Type B pancreatic cell (in vitro differentiated cells): ENCODE results near the gene KHDC4. TPM values are rescaled to one million over a fixed set of nuclear protein-coding genes. Genes with fewer than 3 reads are reported as not detected.

Experiments
- DNase-seq: peaks from one replicate; pipeline ENCODE4 v3.0.0; 2021; ENCODE audit warnings: mixed read lengths; ENCODE audit not compliant: unreplicated experiment; ENCODE audit errors: extremely low spot score
- H3K27ac Mint-ChIP-seq: 2 replicates; pipeline ENCODE4 v1.8.0; 2021; ENCODE audit warnings: mild to moderate bottlenecking, mixed read lengths
- H3K27me3 Mint-ChIP-seq: 2 replicates; pipeline ENCODE4 v1.8.0; 2021; ENCODE audit warnings: mixed read lengths
- H3K36me3 Mint-ChIP-seq: 2 replicates; pipeline ENCODE4 v1.8.0; 2021; ENCODE audit warnings: mixed read lengths
- H3K4me1 Mint-ChIP-seq: one replicate; pipeline ENCODE4 v1.8.0; 2021; ENCODE audit warnings: mixed read lengths; ENCODE audit not compliant: unreplicated experiment
- H3K4me3 Mint-ChIP-seq: 2 replicates; pipeline ENCODE4 v1.8.0; 2021; ENCODE audit warnings: mild to moderate bottlenecking, mixed read lengths
- H3K9me3 Mint-ChIP-seq: 2 replicates; pipeline ENCODE4 v1.8.0; 2021; ENCODE audit warnings: mixed read lengths
- total RNA-seq: library from RNA; stranded (reverse); gene quantifications from 2 replicates; pipeline ENCODE4 v1.2.1, GENCODE V29; 2021; ENCODE audit warnings: low replicate concordance
- TF ChIP-seq, protein P1 (sequence below): fragments of 200-600 bp; sonication (generic); conservative IDR thresholded peaks from 2 replicates; pipeline ENCODE4 v1.5.0; 2021; ENCODE audit warnings: antibody characterized with exemption, mild to moderate bottlenecking

KHDC4 gene
- total RNA-seq, 1 donor from 2014 or later, result 57.8 TPM

DNA sequence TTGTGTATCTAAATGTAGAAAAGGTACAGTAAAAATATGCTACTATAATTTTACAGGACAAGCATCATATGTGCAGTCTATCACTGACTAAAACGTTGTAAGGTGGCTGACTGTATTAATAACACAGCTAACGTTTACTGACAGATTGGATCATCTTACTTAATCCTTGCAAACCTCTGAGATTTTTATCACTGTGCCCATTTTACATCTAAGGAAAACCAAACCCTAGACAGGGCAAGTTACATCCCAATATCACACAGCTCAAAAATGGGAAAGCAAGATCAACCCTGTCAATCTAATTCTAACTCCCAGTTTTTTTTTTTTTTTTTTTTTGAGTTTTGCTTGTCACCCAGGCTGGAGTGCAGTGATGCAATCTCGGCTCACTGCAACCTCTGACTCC, 15.6 kb downstream of the KHDC4 start:
- no peaks in the 10 kb centered on the region for H3K4me1 Mint-ChIP-seq
- H3K27me3 Mint-ChIP-seq, result no peaks in the 10 kb centered on the region
- H3K27ac Mint-ChIP-seq, result no peak overlapping the region
- TF ChIP-seq, protein P1, sequence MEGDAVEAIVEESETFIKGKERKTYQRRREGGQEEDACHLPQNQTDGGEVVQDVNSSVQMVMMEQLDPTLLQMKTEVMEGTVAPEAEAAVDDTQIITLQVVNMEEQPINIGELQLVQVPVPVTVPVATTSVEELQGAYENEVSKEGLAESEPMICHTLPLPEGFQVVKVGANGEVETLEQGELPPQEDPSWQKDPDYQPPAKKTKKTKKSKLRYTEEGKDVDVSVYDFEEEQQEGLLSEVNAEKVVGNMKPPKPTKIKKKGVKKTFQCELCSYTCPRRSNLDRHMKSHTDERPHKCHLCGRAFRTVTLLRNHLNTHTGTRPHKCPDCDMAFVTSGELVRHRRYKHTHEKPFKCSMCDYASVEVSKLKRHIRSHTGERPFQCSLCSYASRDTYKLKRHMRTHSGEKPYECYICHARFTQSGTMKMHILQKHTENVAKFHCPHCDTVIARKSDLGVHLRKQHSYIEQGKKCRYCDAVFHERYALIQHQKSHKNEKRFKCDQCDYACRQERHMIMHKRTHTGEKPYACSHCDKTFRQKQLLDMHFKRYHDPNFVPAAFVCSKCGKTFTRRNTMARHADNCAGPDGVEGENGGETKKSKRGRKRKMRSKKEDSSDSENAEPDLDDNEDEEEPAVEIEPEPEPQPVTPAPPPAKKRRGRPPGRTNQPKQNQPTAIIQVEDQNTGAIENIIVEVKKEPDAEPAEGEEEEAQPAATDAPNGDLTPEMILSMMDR, result no peak
- H3K36me3 Mint-ChIP-seq, result peaks cover 40% of the 10 kb centered on the region
- H3K4me3 Mint-ChIP-seq, result no peak overlapping the region
- H3K9me3 Mint-ChIP-seq, result no peaks in the 10 kb centered on the region
- DNase-seq, result no peak

DNA sequence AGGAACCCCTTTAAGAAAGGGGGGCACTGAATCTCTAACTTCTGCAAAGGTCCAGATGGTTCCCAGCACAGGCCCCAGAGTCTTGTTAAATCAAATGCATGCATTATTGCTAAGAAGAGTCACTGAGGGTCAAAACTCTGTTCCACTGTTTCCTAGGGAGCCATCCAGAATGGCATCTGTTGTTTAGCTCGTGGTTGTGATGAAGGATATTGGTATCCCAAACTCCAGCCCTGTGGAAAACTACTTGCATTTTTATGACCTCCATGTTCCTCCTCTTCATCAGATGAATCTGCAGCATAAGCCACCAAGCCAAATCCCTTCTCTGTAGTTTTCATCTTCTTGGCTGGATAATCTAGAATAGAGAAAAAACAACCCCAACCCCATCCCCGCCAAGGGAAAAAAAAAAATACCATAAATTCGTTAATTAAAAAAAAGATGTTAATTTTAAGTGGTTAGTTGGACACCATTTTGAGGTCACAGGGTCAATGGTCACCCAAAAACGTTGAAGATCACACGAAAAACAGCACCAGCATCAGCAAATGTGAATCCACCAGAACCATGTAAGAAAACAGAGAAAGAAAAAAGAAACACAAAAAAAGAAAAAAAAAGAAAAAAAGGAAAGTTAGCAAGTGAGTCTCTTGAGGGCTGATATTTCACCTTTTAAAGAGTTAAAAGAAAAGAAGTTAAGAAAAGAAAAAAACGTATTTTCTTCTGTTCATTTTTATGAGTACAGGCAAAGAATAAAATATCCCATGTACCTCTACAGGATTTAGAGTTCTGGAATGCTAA, 20.1 kb downstream of the KHDC4 start:
- no peaks in the 10 kb centered on the region for H3K27me3 Mint-ChIP-seq
- TF ChIP-seq, protein P1, result no peak
- peaks cover 31% of the 10 kb centered on the region for H3K36me3 Mint-ChIP-seq
- H3K27ac Mint-ChIP-seq, result no peak overlapping the region
- H3K9me3 Mint-ChIP-seq, result no peaks in the 10 kb centered on the region
- H3K4me1 Mint-ChIP-seq, result peaks cover 20% of the 10 kb centered on the region
- no peak overlapping the region for H3K4me3 Mint-ChIP-seq
- DNase-seq, result no peak

DNA sequence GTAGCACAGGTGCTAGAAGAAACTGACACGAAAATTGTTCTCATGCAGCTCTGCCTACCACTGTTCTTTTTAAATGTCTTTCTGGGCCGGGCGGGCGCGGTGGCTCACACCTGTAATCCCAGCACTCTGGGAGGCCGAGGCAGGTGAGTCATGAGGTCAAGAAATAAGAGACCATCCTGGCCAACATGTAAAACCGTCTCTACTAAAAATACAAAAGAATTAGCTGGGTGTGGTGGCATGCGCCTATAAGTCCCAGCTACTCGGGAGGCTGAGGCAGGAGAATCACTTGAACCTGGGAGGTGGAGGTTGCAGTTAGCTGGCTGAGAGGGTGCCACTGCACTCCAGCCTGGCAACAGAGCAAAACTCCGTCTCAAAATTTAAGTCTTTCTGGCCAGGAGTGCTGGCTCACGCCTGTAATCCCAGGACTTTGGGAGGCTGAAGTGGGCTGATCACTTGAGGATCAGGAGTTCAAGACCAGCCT, 22.1 kb downstream of the KHDC4 start:
- DNase-seq, result no peak
- Mint-ChIP-seq H3K36me3 (peaks cover 19% of the 10 kb centered on the region), H3K4me1 (peaks cover 20% of the 10 kb centered on the region), H3K4me3 (peak overlapping the region; percentile 92), H3K9me3 (no peaks in the 10 kb centered on the region), H3K27ac (peak overlapping the region; percentile 98), H3K27me3 (no peaks in the 10 kb centered on the region)
- TF ChIP-seq, protein P1, result no peak

DNA sequence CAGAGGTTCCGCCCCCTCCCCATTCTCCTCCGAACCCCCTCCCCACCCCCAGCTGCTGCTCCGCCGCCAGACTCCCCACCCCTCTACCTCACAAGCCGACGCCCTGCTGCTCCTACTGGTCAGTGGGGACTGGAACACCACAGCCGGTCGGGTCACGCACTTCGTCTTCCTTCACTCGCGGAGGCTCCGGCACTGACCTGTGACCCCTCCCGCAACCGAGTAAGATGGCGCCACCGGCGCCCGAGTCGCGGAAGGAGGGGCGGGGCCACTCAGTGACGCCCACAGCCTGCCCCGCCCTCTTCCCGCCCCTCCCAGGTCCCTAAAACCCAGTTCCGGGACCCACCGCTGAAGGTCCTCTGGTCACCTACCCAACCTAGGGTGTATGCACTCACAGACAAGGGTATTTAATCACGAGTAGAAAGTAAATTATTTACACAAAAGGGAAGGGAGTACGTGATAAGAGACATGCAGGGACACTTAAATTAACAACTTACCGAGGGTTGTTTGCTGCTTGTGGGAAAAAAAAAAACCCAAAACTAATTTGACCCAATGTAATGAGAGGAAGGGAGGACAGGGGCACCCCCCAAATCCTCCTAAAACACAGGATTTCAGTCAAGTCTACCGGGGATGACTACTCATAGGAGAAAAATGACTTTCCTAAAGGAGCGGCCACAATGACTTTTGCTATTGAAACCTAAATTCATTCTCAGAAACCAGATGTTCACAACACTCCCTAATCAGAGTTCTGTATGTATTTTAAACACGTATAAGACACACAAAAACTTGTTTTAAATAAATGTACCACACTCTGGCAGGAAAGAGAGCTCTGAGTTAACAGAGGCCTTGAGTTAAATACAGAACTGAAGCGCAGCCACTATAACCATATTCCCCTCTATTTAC, 22.8 kb downstream of the KHDC4 start, which contains the start of gene RIT1:
Gene RIT1 (minus strand): TSS at position 194 of the 900 bp plus-strand sequence. CDS start 588 bp downstream, outside the sequence.
- no peaks in the 10 kb centered on the region for H3K27me3 Mint-ChIP-seq
- no peaks in the 10 kb centered on the region for H3K9me3 Mint-ChIP-seq
- DNase-seq, result peak; percentile 82
- H3K4me1 Mint-ChIP-seq, result peaks cover 20% of the 10 kb centered on the region
- peak within 1 kb of the TSS; percentile 98 for H3K27ac Mint-ChIP-seq
- H3K36me3 Mint-ChIP-seq, result peaks cover 12% of the 10 kb centered on the region
- H3K4me3 Mint-ChIP-seq, result peak within 1 kb of the TSS; percentile 92
- TF ChIP-seq, protein P1, result peak; percentile 54

DNA sequence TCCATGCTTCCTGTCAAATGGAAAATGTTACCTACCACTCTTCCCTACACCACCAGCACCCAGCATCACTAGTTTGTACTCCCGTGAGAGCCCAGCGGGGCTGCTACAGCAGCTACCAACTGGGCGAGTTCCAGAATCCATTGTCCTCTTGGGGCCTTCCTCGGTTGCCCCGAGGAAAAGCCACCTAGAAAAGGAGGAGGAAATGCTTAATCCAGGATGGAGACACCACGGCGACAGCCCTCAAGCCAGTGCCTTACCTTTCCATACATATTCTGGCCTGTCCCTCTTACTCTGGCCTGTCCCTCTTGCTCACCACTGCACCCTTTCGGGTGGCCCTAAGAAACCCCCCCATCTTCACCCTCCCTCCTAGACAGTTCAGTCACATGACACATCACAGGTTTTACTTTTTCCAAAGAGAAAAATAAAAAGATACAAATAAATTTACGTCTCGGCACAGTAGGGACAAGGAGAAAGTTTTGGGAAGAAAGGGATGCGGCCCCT, 23.5 kb downstream of the KHDC4 start:
- H3K27me3 Mint-ChIP-seq, result no peaks in the 10 kb centered on the region
- peak overlapping the region; percentile 92 for H3K4me3 Mint-ChIP-seq
- no peak for DNase-seq
- peak overlapping the region; percentile 98 for H3K27ac Mint-ChIP-seq
- H3K36me3 Mint-ChIP-seq, result peaks cover 16% of the 10 kb centered on the region
- no peaks in the 10 kb centered on the region for H3K9me3 Mint-ChIP-seq
- peaks cover 20% of the 10 kb centered on the region for H3K4me1 Mint-ChIP-seq
- TF ChIP-seq, protein P1, result no peak
